ENCODE measurements around the gene HNRNPU.
A peak's percentile ranks its signal among the peaks of the same experiment; 100 is the strongest.
"Not testable (repeated sequence)": the region's sequence is repeated elsewhere in the genome, so short reads cannot be mapped to it uniquely, and the experiment has no call there.

The HNRNPU gene

DNA sequence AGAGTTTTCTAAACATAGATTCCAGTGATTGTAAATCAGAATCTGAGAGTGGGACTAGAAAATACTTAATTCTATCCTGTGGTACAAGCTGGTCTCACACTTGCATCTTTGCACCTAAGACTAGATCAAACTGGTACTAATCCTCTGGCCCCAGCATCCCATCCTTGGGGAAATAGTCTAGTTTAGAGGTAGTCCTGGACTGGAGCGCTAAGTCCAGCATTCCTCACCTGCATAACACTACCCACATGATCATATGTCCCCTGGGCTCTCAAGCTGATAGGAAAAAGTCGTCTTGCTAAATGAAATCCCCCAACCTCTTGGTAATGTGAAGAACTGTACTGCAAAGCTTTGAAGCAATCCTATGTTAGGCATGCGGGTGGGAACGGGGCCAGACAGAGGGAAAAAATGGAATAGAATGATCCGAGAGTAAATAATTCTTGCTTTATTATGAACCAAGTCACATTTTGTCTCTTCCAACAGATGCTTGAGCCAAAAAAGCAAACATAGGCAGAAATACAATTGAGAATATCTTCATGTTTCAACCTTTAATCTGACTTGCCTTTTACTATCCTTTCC is 24.0 kb downstream of the HNRNPU start:
- DNase-seq (ENCODE audit: low read depth), result no peak

GRCh38 chr1:244839656-244840055 is 24.7 kb downstream of the HNRNPU start:
- no peak for DNase-seq (ENCODE audit: low read depth)

GRCh38 chr1:244837597-244838258 is 26.6 kb downstream of the HNRNPU start:
- DNase-seq (ENCODE audit: low read depth), result no peak

DNA sequence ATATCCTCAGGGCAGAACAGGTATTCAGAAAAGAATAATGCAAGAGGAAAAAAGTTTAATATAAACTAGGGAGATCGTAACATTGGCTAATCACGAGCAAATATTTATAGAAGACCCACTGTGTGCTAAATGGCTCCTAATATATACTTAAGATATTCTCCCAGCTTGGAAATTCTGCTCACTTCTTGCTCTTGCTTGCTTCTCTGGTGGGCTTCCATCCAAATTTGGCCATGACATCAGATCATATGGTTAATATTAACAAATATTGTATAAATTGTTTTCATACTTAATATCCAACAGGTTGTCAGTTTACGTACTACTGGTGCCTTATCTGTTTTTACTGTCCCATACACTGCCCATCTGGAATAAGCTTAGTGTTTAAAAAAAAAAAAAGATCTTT is 27.8 kb downstream of the HNRNPU start:
- no peak for DNase-seq (ENCODE audit: low read depth)

DNA sequence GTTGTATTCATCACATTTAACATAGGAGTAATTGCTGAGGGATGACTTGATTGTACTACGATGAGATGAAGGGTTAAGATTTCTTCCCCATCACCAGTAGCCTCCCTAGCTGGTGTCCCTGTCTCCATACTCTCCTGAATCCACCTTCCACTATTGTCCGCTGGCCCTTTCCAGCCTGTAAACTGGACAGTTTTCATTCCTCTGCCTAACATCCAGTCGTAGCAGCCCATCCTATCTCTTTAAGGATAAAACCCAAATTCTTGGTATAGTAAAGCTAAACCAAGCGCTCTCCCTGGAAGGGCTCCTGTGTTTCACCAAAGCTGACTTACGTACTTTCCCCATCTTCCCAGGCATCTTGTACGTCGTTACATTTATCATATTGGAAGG is 28.2 kb downstream of the HNRNPU start:
- peak; percentile 10 for DNase-seq (ENCODE audit: low read depth)

GRCh38 chr1:244835276-244836134 is 28.8 kb downstream of the HNRNPU start, which contains the start of gene COX20:
Gene COX20 (plus strand): TSS chr1:244835658. CDS start chr1:244835715, 57 bp downstream.
- DNase-seq (ENCODE audit: low read depth), result peak; percentile 84

DNA sequence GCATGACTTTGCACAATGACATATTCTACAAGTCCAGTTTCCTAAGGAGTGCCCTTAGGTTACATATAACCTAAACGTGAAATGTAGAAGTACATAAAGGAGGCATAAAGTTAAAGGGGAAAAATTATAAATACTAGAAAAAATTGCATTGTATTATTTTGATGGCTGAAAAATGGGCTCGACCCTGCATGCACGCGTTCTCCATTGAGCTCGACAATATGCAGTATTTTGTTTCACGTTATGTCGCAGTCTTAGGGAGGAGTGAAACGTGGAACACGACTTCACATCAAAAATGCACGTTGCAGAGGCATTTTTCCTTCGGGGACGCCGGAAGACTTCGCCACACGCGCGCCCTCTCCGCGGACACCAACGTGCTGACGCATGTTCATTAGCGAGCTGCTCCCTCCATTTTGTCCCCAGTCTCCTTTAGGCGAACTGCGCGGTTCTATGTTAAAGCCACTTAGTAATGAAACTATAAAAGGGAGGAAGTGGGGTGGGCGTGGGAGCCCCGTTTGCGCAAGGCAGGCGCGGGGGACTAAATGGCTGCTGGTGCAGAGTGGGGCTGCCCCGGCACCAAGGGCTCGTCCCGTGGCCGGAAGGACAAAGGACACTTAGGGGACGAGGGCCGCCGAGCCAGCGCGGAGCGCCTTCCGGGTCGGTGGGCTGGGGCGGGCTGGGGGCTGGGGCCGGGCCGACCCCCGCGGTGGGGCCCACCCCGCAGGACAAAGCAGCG is 29.6 kb downstream of the HNRNPU start:
- DNase-seq (ENCODE audit: low read depth), result peak; percentile 86

DNA sequence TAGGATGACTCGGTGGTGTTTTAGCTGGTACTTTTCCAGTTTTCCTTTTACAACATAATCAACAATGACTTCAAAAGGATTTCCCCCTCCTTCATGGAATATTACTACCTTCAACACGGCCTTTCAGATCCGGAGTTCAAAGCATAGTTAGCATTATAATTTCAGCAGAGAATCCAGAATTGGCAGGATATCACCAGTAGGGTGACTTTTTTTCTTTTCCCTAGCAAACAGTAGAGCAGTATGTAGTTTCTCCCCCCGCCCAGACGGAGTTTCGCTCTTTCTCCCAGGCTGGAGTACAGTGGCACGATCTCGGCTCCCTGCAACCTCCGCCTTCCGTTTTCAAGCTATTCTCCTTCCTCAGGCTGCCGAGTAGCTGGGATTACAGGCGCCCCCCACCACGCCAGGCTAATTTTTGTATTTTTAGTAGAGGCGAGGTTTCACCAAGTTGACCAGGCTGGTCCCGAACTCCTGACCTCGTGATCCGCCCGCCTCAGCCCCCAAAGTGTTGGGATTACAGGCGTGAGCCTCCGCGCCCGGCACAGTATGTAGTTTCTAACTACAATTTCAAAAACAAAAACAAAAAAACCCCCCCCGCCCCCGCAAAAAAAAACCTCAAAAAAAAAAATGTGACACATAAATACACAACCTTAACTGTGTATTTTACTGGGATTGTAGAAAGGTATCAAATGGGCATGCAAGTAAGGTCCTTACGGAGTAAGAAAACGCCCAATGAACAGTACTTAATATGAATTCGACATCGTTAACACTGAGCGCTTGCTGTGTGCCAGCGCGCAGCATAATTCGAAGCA is 30.4 kb downstream of the HNRNPU start:
- DNase-seq (ENCODE audit: low read depth), result peak; percentile 42

GRCh38 chr1:244833260-244833659 is 31.1 kb downstream of the HNRNPU start:
- DNase-seq (ENCODE audit: low read depth), result not testable (repeated sequence)

- no peak for DNase-seq (ENCODE audit: low read depth)
These were observed 33.7 kb downstream of the HNRNPU start for GRCh38 chr1:244830639-244831038.

DNA sequence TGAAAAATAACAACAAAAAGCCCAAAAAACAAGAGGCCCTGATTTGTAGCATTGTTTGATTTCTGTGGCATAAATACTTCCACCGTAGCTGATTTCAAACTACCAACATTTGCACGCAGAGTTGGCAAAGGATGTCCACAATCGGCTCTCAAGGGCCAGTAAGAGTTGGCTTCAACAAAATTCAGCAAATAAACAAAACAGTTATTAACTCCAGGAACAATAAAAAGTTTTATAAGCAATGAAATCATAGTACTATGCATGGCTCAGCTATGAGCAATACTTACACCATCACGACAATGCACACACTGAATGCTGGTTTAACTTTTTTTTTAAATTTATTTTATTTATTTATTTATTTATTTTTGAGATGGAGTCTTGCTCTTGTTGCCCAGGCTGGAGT is 37.6 kb downstream of the HNRNPU start:
- DNase-seq (ENCODE audit: low read depth), result no peak

DNA sequence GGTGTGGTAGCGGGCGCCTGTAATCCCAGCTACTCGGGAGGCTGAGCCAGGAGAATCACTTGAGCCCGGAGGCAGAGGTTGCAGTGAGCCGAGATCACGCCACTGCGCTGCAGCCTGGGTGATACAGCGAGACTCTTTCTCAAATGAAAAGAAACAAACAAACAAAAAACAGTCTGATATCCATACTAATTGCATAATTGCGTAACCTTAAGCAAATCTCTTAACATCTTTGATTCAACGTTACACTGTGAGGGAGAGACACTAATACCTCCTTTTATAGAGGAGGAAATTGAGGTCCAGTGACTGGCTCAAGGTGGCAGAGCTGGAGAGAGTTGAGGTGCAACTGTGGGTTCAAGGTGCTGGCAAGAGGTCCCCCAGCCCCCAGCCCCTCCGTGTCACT is 41.5 kb downstream of the HNRNPU start:
- DNase-seq (ENCODE audit: low read depth), result no peak

DNA sequence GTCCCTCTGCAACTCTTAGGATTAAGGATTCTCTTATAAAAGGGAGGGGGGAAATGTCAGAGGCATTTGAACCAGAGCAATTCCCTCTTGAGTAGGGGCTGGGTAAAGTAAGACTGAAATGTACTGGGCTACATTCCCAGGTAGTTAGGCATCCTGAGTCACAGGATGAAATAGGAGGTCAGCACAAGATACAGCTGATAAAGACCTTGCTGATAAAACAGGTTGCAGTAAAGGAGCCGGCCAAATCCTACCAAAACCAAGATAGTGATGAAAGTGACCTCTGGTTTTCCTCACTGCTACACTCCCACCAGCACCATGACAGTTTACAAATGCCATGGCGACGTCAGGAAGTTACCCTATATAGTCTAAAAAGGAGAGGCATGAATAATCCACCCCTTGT is 43.2 kb downstream of the HNRNPU start:
- no peak for DNase-seq (ENCODE audit: low read depth)

DNA sequence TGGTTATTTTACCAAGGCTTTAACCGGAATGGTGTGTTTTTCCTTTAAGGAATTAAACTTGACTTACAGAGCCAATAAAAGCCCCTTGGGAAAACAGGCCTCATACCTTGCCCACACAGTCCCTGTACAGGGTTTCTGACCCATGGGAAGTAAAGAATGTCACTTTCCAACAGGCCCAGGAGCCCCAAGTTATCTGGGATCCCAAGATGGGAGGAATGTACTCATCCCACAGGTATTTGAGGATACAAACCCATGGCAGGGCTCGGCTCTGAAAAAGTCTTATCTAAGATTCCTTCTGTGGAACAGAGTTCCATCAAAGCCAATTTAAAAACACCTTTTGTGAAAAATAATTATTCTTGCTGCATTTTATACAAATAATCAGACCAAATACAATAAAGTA is 44.2 kb downstream of the HNRNPU start:
- no peak for DNase-seq (ENCODE audit: low read depth)

- DNase-seq (ENCODE audit: low read depth), result no peak
These were observed 46.9 kb downstream of the HNRNPU start for GRCh38 chr1:244817415-244817894.

GRCh38 chr1:244815600-244816099 is 48.7 kb downstream of the HNRNPU start:
- DNase-seq (ENCODE audit: low read depth), result no peak

DNA sequence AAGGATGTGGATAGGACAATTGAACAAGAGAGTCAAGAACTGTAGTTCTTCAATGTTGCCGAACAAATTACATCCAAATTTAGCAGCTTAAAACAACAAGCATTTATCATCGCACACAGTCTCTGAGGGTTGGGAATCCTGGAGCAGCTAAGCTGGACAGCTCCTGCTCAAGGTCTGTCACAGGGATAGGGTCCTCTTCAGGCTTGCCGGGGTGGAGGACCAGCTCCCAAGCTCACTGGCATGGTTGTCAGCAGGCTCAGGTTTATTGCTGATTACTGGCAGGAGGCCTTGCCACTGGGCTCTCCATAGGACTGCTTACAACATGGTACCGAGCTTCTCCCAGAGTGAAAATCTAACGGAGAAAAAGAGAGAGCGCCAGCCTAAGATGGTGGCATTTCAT is 51.0 kb downstream of the HNRNPU start:
- DNase-seq (ENCODE audit: low read depth), result no peak

GRCh38 chr1:244810221-244810620 is 54.1 kb downstream of the HNRNPU start:
- no peak for DNase-seq (ENCODE audit: low read depth)

GRCh38 chr1:244807138-244807537 is 57.2 kb downstream of the HNRNPU start:
- no peak for DNase-seq (ENCODE audit: low read depth)

DNA sequence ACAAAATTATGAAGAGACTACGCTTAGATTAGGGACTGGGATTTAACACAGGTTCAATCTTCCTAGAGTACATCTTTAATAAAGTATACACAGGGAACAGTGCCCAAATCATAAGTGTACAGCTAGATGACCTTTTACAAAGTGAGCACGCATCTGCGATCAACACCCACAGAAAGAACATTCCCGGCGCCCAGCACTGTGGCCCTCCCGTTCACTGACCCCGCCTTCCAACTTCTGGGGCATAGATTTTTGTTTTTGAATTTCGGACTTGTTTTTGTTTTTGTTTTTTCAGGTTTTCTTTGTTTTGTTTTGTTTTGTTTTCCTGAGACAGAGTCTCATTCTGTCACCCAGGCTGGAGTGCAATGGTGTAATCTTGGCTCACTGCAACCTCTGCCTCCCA is 59.5 kb downstream of the HNRNPU start:
- DNase-seq (ENCODE audit: low read depth), result no peak

DNA sequence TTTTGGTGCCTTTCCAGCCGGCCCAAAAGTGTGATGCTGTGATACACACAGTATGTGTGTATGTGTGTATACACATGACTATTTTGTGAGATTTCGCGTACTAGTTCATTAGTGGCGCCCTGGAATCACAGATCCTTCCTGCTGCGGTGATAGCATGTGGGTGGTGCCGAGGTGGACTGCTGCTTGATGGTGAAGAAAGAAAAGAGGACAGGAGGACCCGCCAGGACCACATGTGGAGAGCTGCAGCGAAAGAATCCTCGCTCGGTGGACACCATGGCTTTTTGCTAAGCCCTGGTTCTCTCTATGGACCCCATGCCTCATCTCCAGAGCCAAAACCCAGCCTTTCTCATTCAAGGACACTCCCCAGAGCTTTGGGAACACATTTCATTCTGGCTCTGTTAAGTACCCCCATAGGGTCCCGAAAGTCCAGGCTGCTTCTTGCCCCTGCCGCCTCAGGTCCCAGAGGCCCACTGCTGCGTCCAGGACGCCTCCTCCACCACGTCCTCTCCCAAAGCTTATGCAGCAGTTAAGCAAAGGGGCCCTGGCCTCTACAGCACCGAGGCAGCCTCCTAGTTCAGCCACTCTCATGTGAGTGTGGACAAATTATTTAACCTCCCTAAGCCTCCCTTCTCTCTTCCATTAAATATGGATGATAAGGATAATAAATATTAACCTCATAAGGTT is 61.6 kb downstream of the HNRNPU start:
- DNase-seq (ENCODE audit: low read depth), result no peak

Measured in activated T-cell treated with anti-CD3 and anti-CD28 coated beads for 24 hours (primary cell).